ENCODE data around the gene MFAP2.
A peak's percentile ranks its signal among the peaks of the same experiment; 100 is the strongest.

The MFAP2 gene, protein sequence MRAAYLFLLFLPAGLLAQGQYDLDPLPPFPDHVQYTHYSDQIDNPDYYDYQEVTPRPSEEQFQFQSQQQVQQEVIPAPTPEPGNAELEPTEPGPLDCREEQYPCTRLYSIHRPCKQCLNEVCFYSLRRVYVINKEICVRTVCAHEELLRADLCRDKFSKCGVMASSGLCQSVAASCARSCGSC

DNA sequence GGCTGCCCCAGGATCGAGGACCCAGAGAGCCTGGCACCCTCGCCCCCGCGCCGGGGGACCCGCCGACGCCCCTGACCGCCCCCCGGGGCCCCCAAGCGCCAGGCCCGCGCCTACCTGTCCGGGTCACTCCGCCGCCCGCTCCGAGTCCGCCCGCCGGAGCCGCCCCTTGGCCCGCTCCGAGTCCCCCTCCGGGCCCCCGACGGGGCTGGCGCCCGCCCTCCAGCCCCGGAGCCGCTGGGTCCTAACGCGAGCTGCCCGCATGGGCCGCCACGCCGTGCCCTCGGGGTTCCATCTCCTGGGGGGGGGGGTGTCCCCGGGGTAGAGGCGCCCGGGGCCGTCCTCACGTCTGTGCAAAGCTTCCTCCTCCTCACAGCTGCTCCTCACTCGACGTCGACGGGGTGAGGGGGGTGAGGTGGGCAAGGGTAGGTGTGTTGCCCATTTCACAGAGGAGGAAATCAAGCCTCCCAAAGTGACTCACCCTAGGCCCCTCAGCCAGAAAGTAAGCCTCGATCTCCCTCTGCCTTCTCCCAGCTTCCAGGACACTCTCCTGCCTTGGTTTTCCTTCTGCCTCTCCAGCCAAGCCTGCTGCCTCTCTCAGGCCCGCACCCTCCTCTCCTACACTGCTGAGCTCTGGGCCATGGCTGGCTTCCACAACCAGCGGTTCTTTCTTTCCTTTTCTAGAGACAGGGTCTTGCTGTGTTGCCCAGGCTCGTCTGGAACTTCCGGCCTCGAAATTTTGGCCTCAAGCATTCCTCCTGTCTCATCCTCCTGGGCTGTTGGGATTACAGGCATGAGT is at the start of gene MFAP2:
MFAP2 (minus strand) TSS at position 148 of the 796 bp plus-strand sequence. CDS start 2,347 bp downstream, outside the sequence.
- no peak for DNase-seq

- no peak for DNase-seq
Measured at GRCh38 chr1:17030206-17030605, 49.8 kb upstream of the MFAP2 start.

- DNase-seq: no peak
Measured at GRCh38 chr1:17028662-17029188, 48.3 kb upstream of the MFAP2 start.

DNA sequence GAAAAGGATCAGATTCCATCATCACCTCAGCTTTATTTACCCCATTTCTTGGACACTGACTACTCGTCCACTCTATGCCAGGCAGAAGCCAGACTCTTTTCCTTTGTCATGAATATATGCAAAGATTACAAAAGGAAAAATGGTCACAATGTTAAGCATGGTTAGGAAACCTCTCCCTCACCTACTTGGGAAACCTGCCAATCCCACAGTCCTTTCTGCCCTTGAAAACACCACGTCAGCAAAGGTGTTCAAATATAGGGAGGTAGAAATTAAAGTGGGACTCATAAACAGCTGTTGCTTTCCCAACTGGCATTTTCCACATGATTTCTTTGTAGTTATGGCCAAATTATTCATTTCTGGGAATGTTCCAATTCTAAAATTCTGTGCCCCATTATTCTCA is 47.5 kb upstream of the MFAP2 start:
- DNase-seq: no peak

DNA sequence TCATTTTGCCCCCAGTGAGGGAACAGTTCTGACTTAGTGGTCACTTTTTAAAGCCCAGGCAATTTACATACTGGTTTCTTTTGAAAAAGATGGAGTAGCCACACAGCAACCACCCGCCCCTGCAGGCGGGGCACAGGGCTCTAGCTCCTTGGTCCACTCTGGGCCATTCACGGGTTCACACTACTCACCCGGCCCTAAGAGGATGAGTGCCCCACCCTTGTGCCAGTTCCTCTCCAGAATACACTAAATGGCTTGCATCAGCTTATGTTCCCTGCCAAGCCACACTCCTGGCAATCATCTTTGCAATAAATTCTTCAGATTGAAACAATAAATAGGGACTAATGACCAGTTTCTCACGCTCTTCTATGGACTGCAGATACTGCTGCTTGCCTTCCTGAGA is 47.0 kb upstream of the MFAP2 start:
- no peak for DNase-seq

DNA sequence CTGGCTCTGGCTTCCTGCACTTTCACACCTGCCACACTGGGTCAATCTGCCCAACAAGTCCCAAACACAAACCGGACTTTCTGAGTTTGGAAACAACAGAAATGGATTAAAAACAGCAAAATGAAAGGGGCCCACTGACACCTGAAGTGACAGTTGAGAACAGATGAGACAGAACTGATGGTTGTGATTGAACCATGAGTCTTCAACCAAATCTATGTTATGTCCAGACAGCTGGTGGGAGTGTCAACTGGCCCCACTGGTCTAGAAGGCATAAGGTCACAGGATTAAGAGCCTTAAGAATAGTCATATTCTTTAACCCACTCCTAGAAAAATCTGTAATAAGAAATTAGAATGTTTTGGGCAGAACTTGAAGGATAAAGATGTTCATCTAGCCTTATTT is 44.3 kb upstream of the MFAP2 start:
- DNase-seq: no peak

DNA sequence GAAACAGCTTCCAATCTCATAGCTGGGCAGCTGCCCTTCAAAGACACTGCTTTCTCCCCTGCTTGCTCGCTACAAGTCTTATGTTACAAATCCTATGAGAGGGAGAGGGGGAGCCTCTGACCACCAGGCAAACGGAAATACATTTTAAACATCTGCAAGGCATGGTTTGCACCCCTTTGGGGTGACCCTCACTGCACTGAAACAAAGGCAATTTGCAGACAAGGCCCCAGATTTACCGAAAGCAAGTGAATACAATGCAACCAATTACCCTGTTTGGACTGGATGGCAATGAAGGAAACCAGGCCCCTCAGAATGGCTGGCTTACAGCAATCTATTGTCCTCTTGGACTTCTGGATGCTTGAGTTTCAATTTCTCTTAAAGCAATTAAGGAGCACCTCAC is 43.2 kb upstream of the MFAP2 start:
- no peak for DNase-seq

- no peak for DNase-seq
Measured at GRCh38 chr1:17023102-17023501, 42.7 kb upstream of the MFAP2 start.

GRCh38 chr1:17021896-17022295 is 41.5 kb upstream of the MFAP2 start:
- DNase-seq: no peak

GRCh38 chr1:17020502-17020901 is 40.1 kb upstream of the MFAP2 start:
- DNase-seq: no peak

- no peak for DNase-seq
Measured at GRCh38 chr1:17018849-17019248, 38.4 kb upstream of the MFAP2 start.

DNA sequence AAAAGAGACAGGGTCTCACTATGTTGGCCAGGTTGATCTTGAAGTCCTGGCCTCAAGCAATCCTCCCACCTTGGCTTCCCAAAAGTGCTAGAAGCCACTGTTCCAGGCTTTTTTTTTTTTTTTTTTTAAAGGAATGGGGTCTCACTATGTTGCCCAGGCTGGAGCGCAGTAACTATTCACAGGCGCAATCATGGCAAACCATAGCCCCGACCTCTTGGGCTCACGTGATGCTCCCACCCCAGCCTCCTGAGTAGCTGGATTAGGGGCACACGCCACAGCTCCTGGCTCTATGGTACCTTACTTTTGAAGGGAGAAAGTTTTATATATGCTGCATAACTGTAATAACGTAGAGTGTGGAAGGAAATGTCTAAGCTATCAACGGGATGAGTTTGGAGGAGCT is 37.0 kb upstream of the MFAP2 start:
- DNase-seq: no peak

- no peak for DNase-seq
Measured at GRCh38 chr1:17016317-17016661, 35.9 kb upstream of the MFAP2 start.

DNA sequence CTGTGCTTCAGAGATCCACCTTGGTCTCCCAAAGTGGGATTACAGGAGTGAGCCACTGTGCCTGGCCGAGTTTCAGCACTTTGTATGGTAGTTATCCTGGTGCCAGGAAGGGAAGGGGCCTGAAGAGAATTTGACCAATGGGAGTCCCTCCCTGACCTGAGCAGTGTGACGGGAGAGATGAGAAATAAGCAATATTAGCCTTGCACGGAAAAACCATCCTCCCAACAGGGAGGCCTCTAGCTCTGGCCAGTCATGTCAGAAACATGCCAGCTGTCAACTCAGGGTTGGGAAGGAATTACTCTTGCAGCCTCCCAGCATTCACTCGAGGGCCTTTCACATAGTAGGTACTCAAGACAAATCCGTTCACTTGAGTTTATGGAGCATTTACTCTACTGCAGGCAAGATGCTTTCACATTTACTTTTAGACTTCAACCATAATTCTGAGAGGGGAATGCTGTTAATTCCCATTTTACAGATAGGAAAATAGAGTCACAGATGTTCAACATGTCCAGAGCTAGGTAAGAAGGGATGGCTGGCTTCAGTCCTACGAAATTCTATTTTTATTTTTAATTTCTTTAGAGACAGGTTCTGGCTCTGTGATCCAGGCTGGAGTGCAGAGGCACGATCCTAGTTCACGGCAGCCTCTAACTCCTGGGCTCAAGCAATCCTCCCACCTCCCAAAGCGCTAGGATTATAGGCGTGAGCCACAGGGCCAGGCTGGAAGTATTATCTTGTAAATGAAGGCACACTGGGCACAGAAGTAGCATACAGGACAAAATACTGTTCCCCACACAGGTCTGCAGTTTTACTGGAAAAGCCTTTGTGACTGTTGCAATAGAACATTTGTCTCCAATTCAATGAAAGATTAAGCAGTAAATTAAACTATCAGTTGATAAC is 34.5 kb upstream of the MFAP2 start:
- no peak for DNase-seq

DNA sequence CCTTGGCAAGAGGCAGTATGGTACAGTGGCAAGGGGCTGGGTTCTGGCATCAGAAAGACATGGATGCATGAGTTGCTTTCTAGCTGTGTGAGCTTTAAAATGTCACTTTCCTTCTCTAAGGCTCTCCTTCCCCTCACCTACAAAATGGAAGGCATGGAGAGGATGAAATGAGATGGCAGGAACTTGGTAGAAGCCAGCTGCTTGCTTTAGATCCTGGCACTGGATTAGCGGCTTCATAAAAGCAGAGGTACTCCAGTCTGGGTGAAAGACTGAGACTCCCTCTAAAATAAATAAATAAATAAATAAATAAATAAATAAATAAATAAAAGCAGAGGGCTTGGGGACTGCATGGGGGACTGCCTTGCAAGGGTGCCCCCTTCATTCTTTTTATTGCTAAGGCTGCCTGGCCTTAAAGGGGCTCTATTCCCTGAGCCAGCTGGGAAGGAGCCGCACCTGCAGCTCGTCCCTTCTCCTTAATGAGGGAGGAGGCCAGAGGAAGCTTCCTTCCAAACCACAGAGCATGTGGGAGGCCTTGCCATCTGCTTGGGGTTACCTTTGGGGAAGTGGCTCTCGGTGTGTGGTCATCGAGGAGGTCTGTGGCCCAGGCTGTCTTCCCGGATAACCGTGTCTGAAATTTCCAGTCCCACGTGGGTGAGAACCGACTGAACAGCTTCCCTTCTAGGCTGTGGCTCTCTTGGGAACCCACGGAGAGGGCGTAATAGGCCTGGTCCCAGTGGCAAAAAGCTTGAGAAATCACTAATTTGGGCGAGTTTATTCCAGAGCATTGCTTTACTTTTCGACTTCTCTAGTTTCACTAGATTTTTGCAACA is 33.3 kb upstream of the MFAP2 start:
- no peak for DNase-seq

- no peak for DNase-seq
Measured at GRCh38 chr1:17012775-17013490, 32.5 kb upstream of the MFAP2 start.

DNA sequence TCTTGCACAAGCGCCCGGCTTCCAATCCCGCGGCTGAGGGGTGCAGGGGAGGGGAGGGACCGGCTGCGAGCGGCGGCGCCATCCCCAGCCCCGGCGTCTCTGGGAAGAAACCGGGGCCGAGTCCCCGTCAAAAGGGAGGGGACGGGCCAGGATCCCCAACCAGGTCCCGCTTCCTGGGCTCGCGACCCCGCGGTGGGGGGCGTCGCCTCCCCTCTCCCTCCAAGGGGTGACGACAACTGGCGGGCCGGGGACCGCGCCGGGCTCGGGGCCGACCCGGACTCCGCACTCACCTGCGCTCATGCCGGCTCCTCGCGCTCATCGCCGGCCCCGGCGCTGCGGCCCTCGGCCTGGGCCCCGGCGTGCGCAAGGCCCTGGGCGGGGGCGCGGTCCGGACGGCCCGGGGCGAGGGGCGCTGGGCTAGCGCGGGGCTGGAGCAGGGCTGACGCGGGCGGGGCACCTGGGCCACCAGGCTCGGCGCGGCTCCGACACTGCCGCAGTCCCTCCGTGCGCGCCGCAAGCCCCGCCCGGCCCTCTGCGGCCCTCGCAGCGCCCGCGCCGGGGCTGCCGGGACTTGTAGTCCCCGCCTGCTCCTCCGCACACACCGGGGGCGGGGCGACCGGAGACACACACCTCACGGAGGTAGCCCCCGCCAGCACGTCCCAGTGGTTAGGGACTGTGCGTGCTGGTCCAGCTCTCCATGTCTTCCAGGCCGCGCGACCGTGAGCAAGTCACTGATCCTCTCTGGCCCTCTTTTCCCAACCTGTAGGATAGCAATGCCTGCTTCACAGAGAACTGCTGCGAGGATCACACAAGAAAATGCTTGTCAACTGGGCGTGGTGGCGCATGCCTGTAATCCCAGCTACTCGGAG is 31.3 kb upstream of the MFAP2 start, which contains the start of gene ATP13A2:
ATP13A2 (minus strand) TSS at position 490 of the 869 bp plus-strand sequence; CDS start at position 300, 190 bp downstream.
- peak; percentile 75 for DNase-seq

DNA sequence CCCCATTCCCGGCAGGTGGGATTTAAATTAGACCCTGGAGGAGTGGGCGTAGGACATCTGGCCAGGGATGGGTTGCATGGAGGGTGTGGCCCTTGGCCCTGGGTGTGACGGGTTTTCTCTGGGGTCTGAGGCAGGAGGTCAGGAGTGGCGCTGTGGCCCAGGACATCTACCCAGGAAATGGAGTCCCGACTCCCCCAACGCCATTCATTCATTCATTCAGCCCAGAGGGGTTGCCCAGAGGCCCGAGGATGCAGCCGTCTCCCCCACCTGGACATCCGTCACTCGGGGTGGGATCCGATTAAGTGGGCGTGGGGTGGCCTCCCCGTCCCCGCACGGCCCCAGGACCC is 30.6 kb upstream of the MFAP2 start:
- no peak for DNase-seq

DNA sequence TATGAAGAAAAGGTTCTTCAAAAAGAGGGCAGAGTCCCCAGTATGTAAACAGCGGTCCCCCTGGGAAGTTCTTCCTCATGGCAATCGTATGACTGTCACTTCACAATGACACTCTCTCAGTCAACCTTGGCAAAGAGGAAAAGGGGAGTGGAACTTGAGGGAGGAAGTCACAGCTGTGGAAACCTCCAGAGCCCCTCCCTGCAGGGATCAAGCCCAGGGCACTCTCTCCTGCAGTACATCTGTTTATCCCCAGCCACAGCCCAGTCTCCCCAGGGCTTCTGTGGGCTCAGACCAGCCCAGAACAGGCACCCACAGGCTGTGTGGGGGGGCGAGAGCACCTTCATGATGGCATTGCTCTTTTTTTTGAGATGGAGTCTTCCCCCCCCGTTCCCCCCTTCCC is 29.3 kb upstream of the MFAP2 start:
- no peak for DNase-seq

- no peak for DNase-seq
Measured at GRCh38 chr1:17008208-17008855, 27.9 kb upstream of the MFAP2 start.

Data from NCI-H1092 (cell line).